GM12873 (cell line): ENCODE measurements around the gene ADCY3.

Source experiments
- TF ChIP-seq, protein P1 (sequence below): IDR thresholded peaks from 2 replicates; pipeline ENCODE4 v1.5.1; 2012; ENCODE audit warnings: low read depth, mild to moderate bottlenecking, moderate library complexity, low read length, control low read depth; ENCODE audit not compliant: insufficient read depth; ENCODE audit errors: missing control alignments

ADCY3 gene

DNA sequence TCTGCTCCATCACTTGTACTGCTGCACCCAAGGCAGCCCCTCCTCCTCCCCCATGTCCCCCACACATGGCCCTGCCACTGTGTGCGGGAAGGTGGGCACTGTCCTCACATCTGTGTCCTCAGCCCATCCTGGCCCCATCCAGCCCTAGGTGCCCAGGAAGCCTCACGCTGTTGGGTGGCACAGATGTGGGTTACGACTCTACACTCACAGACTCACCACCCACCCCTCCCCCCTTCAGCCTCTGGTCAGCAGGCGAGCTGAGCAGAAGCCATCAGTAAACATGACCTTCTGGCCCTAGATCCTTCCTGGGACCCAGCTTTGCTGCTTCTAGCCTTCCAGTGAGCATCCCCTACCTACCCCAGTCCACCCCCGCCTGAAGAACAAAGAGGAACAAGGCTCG, 43.0 kb downstream of the ADCY3 start:
- TF ChIP-seq, protein P1, sequence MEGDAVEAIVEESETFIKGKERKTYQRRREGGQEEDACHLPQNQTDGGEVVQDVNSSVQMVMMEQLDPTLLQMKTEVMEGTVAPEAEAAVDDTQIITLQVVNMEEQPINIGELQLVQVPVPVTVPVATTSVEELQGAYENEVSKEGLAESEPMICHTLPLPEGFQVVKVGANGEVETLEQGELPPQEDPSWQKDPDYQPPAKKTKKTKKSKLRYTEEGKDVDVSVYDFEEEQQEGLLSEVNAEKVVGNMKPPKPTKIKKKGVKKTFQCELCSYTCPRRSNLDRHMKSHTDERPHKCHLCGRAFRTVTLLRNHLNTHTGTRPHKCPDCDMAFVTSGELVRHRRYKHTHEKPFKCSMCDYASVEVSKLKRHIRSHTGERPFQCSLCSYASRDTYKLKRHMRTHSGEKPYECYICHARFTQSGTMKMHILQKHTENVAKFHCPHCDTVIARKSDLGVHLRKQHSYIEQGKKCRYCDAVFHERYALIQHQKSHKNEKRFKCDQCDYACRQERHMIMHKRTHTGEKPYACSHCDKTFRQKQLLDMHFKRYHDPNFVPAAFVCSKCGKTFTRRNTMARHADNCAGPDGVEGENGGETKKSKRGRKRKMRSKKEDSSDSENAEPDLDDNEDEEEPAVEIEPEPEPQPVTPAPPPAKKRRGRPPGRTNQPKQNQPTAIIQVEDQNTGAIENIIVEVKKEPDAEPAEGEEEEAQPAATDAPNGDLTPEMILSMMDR: no peak

- TF ChIP-seq, protein P1: no peak
Observed at GRCh38 chr2:24875901-24876300, 44.1 kb downstream of the ADCY3 start.

DNA sequence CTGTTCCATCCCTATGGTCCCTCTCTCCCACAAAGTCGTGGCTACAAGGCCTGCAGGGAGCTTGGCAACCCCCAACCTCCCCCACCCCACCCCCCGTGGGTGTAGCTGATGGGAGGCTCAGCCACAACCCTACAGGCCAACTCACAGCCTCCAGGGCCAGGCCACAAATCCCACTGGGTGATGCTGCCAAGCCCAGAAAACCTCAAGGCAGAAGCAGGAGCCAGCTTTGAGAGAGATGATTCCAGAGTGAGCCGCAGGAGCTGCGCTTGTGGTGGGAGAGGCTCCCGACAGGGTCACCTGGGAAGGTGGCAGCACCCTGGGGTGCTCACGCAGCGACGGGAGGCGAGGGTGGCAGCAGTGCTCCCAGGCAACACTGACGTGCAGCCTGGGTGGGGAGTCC, 44.8 kb downstream of the ADCY3 start:
- TF ChIP-seq, protein P1: no peak

- TF ChIP-seq, protein P1: no peak
Observed at GRCh38 chr2:24874035-24874434, 46.0 kb downstream of the ADCY3 start.

- TF ChIP-seq, protein P1: no peak
Observed at GRCh38 chr2:24873619-24874018, 46.4 kb downstream of the ADCY3 start.

DNA sequence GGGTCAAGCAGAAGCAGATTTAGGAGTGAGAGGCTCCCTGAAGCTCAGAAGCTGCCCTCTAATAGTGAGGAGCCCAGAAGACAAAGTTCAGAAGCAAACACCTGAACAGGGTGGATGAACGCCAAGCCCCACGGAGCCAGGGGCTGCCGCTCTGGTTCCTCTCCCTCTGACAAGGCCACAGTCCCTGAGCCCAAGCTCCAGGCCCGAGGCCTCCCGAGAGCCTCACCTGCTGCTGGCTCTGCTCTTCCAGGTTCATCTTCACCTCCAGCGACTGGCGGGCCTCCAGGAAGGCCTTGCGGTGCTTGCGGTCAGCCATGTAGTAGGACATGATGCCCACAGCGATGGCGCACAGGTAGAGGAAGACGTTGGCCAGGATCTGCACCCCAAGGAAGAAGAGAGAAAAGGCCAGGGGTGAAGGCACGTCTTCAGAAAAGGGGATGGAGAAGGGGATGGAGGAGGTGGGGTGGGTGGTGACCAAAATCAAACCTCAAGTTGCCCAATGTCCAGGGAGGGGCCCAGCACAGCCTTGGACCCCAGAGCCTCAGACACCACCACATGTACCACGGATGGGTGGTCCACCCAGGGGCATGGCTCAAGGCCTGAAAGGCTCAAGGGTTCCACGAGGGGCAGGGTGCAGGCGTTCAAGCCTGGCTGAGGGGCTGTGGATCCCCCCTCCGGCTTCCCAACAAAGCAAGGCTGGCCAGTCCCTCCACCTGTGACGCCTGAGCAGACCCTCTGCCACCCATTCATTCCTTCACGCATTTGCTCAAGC, 47.5 kb downstream of the ADCY3 start:
- TF ChIP-seq, protein P1: no peak

DNA sequence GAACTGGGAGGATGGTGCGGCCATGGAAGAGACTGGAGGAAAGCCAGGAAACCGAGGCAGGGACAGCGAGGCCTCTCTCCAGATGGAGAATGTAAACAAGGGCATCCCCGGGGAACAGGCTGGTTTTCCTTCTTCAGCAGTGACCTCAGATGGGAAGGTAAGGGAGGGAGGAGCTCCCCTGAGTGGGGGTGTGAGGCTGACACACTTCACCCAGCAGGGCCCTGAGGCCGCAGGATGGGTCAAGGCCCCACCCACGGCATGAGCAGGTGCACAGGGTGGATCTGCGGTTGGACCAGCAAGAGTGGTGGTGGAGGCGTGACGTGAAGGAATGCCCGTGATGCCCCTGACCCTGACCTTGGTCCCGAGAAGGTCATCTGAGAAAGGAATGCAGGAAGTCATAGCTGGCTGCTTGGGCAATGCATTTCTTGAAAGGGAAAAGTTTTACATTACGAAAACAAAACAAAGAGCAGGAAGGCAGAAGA, 48.1 kb downstream of the ADCY3 start:
- TF ChIP-seq, protein P1: no peak
